ENCODE data around the gene RNF145. TPM values are rescaled to one million over a fixed set of nuclear protein-coding genes. Genes with fewer than 3 reads are reported as not detected.
"Not testable (repeated sequence)": the region's sequence is repeated elsewhere in the genome, so short reads cannot be mapped to it uniquely, and the experiment has no call there.

Gene RNF145, protein sequence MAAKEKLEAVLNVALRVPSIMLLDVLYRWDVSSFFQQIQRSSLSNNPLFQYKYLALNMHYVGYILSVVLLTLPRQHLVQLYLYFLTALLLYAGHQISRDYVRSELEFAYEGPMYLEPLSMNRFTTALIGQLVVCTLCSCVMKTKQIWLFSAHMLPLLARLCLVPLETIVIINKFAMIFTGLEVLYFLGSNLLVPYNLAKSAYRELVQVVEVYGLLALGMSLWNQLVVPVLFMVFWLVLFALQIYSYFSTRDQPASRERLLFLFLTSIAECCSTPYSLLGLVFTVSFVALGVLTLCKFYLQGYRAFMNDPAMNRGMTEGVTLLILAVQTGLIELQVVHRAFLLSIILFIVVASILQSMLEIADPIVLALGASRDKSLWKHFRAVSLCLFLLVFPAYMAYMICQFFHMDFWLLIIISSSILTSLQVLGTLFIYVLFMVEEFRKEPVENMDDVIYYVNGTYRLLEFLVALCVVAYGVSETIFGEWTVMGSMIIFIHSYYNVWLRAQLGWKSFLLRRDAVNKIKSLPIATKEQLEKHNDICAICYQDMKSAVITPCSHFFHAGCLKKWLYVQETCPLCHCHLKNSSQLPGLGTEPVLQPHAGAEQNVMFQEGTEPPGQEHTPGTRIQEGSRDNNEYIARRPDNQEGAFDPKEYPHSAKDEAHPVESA
- 33.7 and 54.0 TPM in 2 replicates for total RNA-seq (2014; rRNA removed; shearing (Covaris generic))

- DNase-seq (ENCODE audit: low read depth), result peak; percentile 69
Measured at GRCh38 chr5:159209438-159210209, at the start of gene RNF145. Gene RNF145 (minus strand): TSS chr5:159209553. CDS start chr5:159203617, 5,936 bp downstream.

- no peak for DNase-seq (ENCODE audit: low read depth)
Measured at GRCh38 chr5:159258361-159258760, 49.0 kb upstream of the RNF145 start.

DNA sequence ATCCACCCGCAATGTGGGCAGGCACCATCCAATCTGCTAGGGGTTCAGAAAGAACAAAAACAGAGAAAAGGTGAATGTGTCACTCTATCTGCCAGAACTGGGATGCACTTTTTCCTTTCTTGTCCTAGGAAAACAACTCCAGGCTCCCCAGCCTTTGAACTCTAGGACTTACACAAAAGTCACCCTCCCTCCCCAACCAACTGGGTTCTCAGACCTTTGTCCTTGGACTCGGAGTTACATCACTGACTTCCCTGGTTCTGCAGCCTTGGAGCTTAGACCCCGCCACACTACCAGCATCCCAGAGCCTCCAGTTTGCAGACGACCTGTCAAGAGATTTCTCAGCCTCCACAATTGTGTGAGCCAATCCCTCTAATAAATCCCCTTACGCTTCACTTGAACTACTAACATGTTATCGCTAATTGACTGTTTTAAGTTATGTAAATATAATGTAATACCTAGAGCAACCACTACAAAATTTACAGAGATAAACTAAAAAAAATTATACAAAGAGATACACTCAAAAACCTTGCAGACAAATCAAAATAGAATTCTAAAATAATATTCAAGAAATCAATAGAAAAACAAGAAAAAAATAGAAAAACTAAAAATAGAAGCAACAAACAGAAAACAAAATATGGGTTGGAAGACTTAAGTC, 48.4 kb upstream of the RNF145 start:
- DNase-seq (ENCODE audit: low read depth), result no peak

- peak; percentile 20 for DNase-seq (ENCODE audit: low read depth)
Measured at GRCh38 chr5:159257007-159257406, 47.7 kb upstream of the RNF145 start.

DNA sequence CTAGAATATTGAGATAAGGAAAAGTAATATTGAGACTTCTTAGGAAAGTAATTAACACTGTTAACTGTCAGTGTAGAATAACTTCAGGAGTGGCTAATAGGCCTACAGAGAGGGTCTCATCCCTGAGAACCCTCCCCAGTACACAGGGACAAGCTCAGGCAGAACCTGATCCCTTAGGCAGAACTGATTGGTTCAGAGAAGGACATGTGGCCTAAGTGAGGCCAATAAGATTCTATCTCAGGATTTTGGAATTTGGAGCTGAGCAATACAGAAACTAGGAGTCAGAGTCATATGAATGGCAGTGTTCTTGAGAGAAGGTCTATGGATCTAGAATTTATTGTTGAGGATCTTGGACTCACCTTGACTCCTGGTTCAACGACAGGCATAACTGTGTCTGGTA, 42.8 kb upstream of the RNF145 start:
- DNase-seq (ENCODE audit: low read depth), result no peak

GRCh38 chr5:159249158-159249557, 39.8 kb upstream of the RNF145 start:
- no peak for DNase-seq (ENCODE audit: low read depth)

GRCh38 chr5:159244890-159245289, 35.5 kb upstream of the RNF145 start:
- DNase-seq (ENCODE audit: low read depth), result no peak

GRCh38 chr5:159244163-159244562, 34.8 kb upstream of the RNF145 start:
- no peak for DNase-seq (ENCODE audit: low read depth)

GRCh38 chr5:159243385-159243784, 34.0 kb upstream of the RNF145 start:
- DNase-seq (ENCODE audit: low read depth), result no peak

DNA sequence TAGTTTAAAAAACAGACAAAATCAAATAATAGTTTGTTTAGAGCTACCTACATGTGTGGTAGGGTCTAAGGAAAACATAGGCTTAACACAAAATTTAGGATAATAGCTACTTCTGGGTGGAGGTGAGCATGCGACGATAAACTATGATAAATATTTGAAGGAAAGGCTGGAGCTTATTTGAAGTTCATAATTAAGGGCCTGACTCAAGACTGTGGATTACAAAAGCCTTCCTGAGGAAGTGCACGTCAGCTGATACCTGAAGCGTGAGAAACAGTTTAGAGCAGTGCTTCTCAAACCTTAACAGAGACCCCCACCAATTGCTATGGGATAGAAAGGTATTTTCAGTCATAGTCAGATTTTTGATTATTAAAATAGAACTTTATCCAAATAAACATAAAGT, 33.3 kb upstream of the RNF145 start:
- DNase-seq (ENCODE audit: low read depth), result peak; percentile 16

DNA sequence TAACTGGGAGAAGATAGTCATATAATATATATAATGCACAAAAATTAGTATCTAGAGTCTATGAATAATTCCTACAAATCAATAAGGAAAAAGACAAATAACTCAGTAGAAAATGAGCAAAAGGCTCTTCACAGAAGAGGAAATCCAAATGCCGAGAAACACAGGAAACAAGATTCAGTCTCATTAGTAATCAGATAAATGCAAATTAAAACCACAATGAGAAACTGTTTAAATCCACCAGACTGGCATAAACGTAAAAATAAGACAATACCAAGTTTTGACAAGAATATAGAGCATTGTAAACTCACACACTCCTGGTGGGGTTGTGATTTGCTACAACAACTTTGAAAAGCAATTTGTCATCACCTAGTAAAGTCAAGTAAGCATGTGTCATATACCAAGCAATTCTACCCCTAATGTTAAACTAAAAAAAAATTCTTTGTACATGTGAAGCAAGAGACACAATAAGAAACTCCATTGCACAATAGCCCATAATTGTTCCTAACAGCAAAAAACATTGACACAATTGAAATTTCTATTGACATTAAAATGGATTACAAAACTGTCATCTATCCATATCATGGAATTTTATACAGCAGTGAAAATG, 32.7 kb upstream of the RNF145 start:
- DNase-seq (ENCODE audit: low read depth), result peak; percentile 50

DNA sequence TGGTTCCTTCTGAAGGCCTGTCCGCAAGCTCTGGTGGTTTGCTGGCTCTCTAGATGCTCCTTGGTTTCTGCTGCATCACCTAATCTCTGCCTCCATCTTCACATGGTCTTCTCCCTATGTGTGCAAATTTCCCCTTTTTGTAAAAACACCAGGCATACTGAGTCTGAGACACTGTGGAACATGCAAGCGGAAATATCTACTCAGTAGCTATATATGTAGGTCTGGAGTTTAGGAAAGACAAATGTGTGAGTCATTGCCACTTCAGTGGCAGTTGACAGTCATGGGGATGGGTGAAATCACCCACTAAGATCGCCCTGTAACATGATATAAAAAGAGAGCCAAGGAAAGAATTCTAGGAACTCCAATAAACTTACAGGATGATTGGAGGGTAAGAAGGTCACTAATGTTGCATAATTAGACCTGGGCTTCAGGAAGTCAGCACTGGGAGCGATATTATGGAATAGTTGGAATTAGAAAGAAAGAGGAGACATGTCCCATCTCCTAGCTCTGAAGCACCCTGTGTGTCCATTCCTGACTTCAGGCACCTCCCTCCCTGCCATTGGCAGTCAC, 31.0 kb upstream of the RNF145 start:
- DNase-seq (ENCODE audit: low read depth), result peak; percentile 92

DNA sequence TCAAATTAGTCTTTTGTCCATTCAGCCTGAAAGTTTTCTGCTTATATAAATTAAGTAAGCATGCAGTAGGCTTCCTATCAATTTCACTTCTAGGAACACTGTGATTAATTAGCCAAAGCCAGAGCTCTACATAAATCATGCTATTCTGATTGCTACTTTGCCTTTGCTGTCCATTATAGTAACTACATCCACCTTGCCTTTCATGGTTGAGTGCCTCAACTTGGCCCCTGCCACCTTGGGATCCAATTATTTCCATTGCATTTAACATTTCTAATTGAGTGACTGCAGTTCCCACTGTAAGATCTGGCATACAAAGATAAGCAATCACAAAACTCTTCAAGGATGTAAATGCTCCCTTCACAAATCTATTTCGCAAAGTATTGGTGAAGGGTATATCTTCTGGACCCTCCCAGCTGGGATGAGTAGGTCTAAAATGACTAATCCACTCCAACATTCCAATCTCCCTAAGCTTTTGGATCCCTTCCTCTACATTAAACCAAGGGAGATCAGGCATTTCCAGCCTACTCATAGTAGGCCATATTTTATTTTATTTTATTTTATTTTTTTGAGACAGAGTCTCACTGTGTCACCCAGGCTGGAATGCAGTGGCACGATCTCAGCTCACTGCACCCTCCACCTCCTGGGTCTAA, 26.6 kb upstream of the RNF145 start:
- DNase-seq (ENCODE audit: low read depth), result not testable (repeated sequence)

- no peak for DNase-seq (ENCODE audit: low read depth)
Measured at GRCh38 chr5:159231167-159231566, 21.8 kb upstream of the RNF145 start.

DNA sequence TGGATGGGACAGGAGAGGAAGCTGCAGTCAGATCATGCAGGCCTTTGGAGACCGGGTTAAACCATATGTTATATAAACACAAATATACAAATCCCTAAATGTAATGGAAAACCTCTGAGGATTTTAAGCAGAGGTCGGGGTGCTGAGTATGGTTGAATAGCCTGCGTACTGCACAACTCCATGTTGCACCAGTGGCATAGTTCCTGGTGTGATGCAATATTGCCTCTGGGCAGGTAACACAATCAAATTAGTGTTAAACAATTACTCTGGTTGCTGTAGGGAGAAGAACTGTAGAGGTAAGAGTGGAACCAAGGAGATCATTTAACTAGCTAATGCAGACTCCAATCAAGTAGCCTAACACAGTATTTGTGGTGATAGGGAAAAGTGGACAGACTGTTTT, 21.3 kb upstream of the RNF145 start:
- no peak for DNase-seq (ENCODE audit: low read depth)

DNA sequence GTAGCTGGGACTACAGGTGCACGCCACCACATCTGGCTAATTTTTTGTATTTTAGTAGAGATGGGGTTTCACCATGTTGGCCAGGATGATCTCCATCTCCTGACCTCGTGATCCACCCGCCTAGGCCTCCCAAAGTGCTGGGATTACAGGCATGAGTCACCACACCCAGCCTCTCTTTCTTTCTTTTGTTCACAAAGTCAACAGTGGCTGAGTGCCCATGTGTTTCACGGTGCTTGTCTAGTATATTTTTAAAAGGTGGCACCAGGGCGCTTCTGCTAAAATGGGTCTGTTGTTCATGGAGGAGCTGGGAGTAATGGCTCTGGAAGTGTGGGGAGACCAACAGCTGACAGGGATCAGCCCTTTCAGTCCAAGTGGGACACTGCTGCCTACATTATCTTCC, 18.7 kb upstream of the RNF145 start:
- DNase-seq (ENCODE audit: low read depth), result peak; percentile 63

DNA sequence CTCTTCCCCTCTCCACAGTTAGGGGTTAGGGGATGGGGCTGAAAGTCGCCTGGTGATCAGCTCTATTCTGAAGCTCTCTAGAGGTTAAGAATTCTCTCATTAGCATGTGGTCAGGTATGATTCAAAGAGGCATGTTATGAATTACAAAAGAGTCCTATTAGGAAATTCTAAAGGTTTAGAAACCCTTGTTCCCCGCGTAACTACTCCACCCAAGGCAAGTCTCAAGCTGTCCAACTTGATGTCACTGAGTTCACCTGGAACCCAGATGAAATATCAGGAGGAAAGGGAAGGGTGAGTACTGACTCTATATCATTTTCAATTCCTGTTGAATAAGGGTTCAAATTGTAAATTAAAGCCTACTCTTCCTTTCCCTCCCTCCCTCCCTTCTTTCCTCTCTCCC, 18.1 kb upstream of the RNF145 start:
- DNase-seq (ENCODE audit: low read depth), result no peak

DNA sequence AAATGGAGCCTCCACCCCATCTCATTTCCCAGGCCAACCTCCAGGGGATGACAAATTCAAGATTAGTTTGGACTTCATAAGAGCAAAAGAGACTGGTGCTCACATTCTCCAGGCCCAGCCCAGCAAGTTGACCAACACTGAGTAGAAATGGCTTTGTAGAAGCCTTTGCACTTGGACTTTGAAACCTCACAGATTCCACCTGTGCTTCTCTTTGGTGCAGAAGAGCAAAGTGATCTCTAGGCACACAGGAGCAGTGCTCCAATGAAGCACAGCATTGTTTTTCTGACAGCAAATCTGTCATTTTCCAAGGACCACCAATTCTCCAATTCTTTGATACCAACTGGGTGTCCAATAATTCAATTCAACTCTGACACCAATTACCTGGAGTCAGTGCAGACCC, 17.1 kb upstream of the RNF145 start:
- DNase-seq (ENCODE audit: low read depth), result no peak

DNA sequence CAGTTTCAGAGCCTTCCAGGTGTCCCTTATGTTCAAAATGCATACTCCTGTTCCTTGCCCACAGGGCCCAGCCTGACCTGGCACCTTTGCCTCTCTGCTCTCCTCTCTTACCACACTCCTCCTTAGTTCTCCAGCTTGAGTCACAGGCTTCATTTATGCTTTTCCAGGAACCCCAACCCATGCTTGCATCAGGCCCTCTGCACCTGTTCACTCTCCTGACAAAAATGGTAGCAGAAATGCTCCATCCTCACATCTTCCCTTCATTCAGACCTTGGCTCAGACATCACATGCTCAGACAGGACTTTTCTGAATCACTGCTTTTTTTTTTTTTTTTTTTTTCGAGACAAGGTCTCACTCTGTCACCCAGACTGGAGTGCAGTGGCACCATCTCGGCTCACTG, 15.1 kb upstream of the RNF145 start:
- DNase-seq (ENCODE audit: low read depth), result no peak

GRCh38 chr5:159223469-159223868, 14.1 kb upstream of the RNF145 start:
- DNase-seq (ENCODE audit: low read depth), result no peak

GRCh38 chr5:159220206-159220605, 10.9 kb upstream of the RNF145 start:
- no peak for DNase-seq (ENCODE audit: low read depth)

Data from M059J (cell line).